Measurements from ENCODE around the gene MACO1. TPM values are rescaled to one million over a fixed set of nuclear protein-coding genes. Genes with fewer than 3 reads are reported as not detected.
"Not testable (repeated sequence)": the region's sequence is repeated elsewhere in the genome, so short reads cannot be mapped to it uniquely, and the experiment has no call there.

MACO1 gene
- total and polyA plus RNA-seq, 9 of the 15 experiments (the other 6 are each of a cell fraction or from before 2014, with no cell fraction given) = 4.6 to 28.4 (median 21.7) TPM

GRCh38 chr1:25402947-25403803 is 27.5 kb upstream of the MACO1 start:
- in situ Hi-C loops (cut with MboI) = loop anchor here (5.0 to 10.0 kb wide), 3 partner anchors 116 to 412 kb away; partner anchors contain the start of gene MTFR1L
- POLR2A ChIA-PET; BruUV-seq (replicated peaks): not testable (repeated sequence)

More at GRCh38 chr1:25402947-25403803, 27.5 kb upstream of the MACO1 start:
- H3K4me3 ChIP-seq; H3K27me3 ChIP-seq (ENCODE audit: control insufficient read depth in 2 of 2, insufficient read depth in 2 of 2, low read length in 2 of 2); H4K20me1 ChIP-seq (replicated peaks; ENCODE audit: control insufficient read depth, insufficient read depth, low read length); H2AFZ ChIP-seq (ENCODE audit: low read depth, low read length); H3K36me3 ChIP-seq (ENCODE audit: control insufficient read depth, insufficient read depth, low read length); H3K9me3 ChIP-seq (replicated peaks; ENCODE audit: control insufficient read depth, insufficient read depth, low read depth, low read length); H3K79me2 ChIP-seq (ENCODE audit: control insufficient read depth, insufficient read depth, low read length); DNase-seq (ENCODE audit: extremely low read depth in 1 of 4, low spot score in 3 of 4); H3K27ac ChIP-seq (ENCODE audit: extremely low read depth, low read depth, low read length); H3K4me2 ChIP-seq (ENCODE audit: insufficient read depth, low read length); H3K9ac ChIP-seq (ENCODE audit: insufficient read depth in 1 of 2, low read depth in 2 of 2, low read length in 2 of 2); H3K9me1 ChIP-seq (ENCODE audit: control insufficient read depth, insufficient read depth, low read length); H3K4me1 ChIP-seq (replicated peaks in 1 of 2; ENCODE audit: control insufficient read depth in 2 of 2, insufficient read depth in 2 of 2, low read length in 2 of 2); TF ChIP-seq REST (CRISPR knock-in tag; IDR thresholded peaks at IDR 0.05; ENCODE audit: low read depth): not testable (repeated sequence)
- peak; percentile 84 for FAIRE-seq
- CTCF ChIA-PET (ENCODE audit: low intra/inter-chr PET ratio) = interaction anchor here (0.9 kb wide), 1 partner anchor 117 kb away, joined by 3 read pairs; no protein-coding TSS in a partner anchor
- WGBS (ENCODE audit: insufficient coverage, low coverage, missing lambda C conversion rate) = 11% methylated on average over 6 of the region's 8 CpGs
- peak; percentile 93 for ATAC-seq
- TF ChIP-seq SMC3 (conservative IDR thresholded peaks at IDR 0.05; ENCODE audit: insufficient read depth, low read depth, low read length) (0 out of 2 replicates have a peak, but pooled peaks have one; percentile 24), REST (IDR thresholded peaks at IDR 0.05; ENCODE audit: borderline replicate concordance) (peak; percentile 5; the same call in 1 of the 2 replicates), BCOR (IDR thresholded peaks at IDR 0.05) (peak; percentile 53; the same call in 1 of the 2 replicates), ZNF436 (CRISPR knock-in tag; IDR thresholded peaks at IDR 0.05) (peak; percentile 79), KDM1A (IDR thresholded peaks at IDR 0.05) (peak; percentile 25 to 58; a peak in 2 of 4 replicates), NRF1 (conservative IDR thresholded peaks at IDR 0.05 in 1 of 2, IDR thresholded peaks at IDR 0.05 in 1 of 2) (0 out of 4 replicates have a peak, but pooled peaks have one; percentile 16 to 23), RAD21 (CRISPR knock-in tag; conservative IDR thresholded peaks at IDR 0.05 in 1 of 2, IDR thresholded peaks at IDR 0.05 in 1 of 2) (peak in 1 of 2 experiments; percentile 53; a peak in 3 of 4 replicates), CTCF (IDR thresholded peaks at IDR 0.05 in 2 of 3, conservative IDR thresholded peaks at IDR 0.05 in 1 of 3; ENCODE audit: insufficient read depth in 2 of 3, low read depth in 1 of 3, low read length in 3 of 3) (peak; percentile 36 to 49 (median 39); a peak in 5 of 6 replicates)
- intact Hi-C loops (cut with micrococcal nuclease) = loop anchor here (5.0 kb wide), 1 partner anchor 119 kb away; no protein-coding TSS in a partner anchor

Data from K562 (cell line).